Right atrium auricular region (tissue), 2 donors: ENCODE measurements around the gene TTLL5. TPM values are rescaled to one million over a fixed set of nuclear protein-coding genes. Genes with fewer than 3 reads are reported as not detected.

ENCODE experiments used
- DNase-seq: peaks from one replicate; pipeline ENCODE4 v3.0.0-alpha.2; 2019; ENCODE audit warnings: low spot score
- H3K27ac ChIP-seq, 2 donors: fragments of 200-600 bp; sonication (generic); 1 replicate in 1 of 2; 2 replicates in 1 of 2; pipeline ENCODE4 v1.5.1; 2016 to 2019
- H3K27me3 ChIP-seq, 2 donors: fragments of 200-600 bp; sonication (generic); one replicate each; pipeline versions ENCODE4 v1.5.1 to v1.6.0; 2017 to 2019
- H3K36me3 ChIP-seq: fragments of 200-600 bp; sonication (generic); one replicate; pipeline ENCODE4 v1.5.1; 2016
- H3K4me1 ChIP-seq, 2 donors: fragments of 200-600 bp; sonication (generic); one replicate each; pipeline versions ENCODE4 v1.5.1 to v1.6.0; 2017 to 2019
- H3K4me3 ChIP-seq, 2 donors: fragments of 200-600 bp; sonication (generic); 1 replicate in 1 of 2; 2 replicates in 1 of 2; pipeline ENCODE4 v1.5.1; 2017 to 2019; ENCODE audit warnings: mild to moderate bottlenecking in 1 of 2, moderate library complexity in 1 of 2
- H3K9me3 ChIP-seq, 2 donors: fragments of 200-600 bp; sonication (generic); one replicate each; pipeline ENCODE4 v1.5.1; 2019
- total RNA-seq, 2 donors: library from RNA; depleted of rRNA; stranded (reverse); fragments of >200 nt; gene quantifications; one replicate each; pipeline ENCODE4 v1.1.0, GENCODE V29; 2016
- TF ChIP-seq, protein P1 (sequence below), 2 donors: fragments of 200-600 bp; sonication (generic); IDR thresholded peaks; one replicate each; pipeline ENCODE4 v1.5.1; 2019; ENCODE audit warnings: antibody characterized with exemption in 2 of 2

Gene TTLL5
- total RNA-seq, 2 donors from 2014 or later = 15.3 to 22.6 TPM

DNA sequence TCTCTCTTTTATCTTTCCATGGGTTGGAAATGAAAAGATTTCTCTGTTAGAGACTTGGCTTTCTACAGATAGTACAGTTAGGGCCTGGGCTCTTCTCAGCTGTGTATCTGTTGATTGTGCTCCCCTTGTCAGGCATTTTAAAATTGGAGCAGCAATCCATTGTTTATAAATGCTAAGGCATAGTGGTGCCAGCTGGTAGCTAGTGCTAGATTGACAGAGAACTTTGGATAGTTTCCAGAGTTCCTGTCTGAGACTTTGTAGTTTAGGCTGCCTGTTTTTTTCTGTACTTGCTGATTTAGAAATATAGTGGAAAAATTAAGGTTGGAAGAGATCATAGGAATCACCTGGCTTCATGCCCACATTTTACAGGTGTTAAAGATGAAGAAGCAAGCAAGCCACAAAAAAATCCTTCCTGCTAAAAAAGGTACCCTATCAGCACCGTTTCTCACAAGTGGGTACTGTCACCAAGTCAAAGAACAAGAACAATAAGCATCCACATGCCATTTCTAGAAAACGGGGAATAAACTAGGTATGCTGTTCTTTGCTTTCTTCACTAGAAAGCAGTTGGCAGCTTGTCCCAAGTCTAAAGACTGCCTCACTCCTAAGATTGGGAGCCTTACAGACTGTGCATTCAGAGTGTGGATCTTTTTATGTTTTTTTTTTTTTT lies 6.2 kb downstream of the TTLL5 start:
- Histone ChIP-seq H3K4me3 (no peak overlapping the region), H3K4me1 (peaks cover 0 to under 1% of the 10 kb centered on the region in 2 donors), H3K27ac (no peak overlapping the region), H3K9me3 (no peaks in the 10 kb centered on the region), H3K36me3 (peaks cover 11% of the 10 kb centered on the region), H3K27me3 (no peaks in the 10 kb centered on the region)
- DNase-seq = no peak
- TF ChIP-seq, protein P1, sequence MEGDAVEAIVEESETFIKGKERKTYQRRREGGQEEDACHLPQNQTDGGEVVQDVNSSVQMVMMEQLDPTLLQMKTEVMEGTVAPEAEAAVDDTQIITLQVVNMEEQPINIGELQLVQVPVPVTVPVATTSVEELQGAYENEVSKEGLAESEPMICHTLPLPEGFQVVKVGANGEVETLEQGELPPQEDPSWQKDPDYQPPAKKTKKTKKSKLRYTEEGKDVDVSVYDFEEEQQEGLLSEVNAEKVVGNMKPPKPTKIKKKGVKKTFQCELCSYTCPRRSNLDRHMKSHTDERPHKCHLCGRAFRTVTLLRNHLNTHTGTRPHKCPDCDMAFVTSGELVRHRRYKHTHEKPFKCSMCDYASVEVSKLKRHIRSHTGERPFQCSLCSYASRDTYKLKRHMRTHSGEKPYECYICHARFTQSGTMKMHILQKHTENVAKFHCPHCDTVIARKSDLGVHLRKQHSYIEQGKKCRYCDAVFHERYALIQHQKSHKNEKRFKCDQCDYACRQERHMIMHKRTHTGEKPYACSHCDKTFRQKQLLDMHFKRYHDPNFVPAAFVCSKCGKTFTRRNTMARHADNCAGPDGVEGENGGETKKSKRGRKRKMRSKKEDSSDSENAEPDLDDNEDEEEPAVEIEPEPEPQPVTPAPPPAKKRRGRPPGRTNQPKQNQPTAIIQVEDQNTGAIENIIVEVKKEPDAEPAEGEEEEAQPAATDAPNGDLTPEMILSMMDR (IDR thresholded peaks at IDR 0.05) = no peak

DNA sequence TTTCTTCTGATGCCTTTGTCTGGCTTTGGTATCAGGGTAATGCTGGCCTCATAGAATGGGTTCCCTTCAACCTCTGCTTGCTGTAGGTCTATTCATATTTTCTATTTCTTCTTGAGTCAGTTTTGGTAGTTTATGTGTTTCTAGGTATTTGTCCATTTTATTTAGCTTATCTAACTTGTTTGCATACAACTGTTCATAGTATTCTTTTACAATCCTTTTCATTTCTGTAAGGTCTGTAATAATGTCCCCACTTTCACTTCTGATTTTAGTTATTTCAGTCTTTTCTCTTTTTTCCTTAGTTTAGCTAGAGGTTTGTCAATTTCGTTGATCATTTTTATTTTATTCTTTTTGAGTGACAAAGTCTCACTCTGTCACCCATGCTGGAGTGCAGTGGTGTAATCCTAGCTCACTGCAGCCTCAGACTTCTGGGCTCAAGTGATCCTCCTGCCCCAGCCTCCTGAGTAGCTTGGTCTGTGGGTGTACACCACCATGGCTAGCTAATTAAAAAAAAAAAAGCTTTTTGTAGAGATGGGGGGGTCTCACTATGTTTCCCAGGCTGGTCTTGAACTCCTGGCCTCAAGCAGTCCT lies 11.7 kb downstream of the TTLL5 start:
- Histone ChIP-seq H3K27me3 (no peaks in the 10 kb centered on the region), H3K9me3 (no peaks in the 10 kb centered on the region), H3K4me3 (no peak overlapping the region), H3K36me3 (peaks cover 11% of the 10 kb centered on the region), H3K27ac (no peak overlapping the region), H3K4me1 (no peaks in the 10 kb centered on the region)
- DNase-seq = no peak
- TF ChIP-seq, protein P1 (IDR thresholded peaks at IDR 0.05) = no peak

DNA sequence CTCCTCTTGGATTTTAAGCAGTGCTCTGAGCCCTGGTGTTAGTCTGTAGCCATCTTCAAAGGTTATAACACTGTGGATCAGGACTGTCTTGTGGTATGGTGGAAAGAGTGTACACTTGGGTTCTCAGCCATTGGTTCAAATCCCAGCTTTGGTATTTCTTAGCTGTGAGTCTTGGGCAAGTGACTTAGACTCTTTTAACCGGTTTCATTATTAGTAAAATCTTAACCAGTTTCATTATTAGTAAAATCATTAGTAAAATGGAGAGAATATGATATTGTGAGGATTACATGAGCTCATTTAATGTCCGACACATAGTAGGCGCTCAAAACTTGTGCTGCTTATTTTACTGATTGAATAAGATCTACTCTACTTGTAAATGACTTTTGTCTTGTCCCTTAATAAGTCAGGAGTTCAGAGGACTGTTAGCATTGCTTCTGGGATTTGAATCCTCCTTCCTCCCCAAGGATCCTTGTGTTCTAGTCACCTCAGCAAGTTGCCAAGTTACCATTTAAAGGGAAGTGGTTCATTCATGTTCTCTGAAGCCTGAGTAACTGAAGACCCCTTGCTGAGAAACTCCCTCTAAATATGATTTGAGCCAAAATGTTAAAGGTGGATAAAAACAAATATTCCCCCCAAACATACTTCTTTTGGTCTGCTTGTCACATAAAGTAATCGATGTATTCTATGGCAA lies 12.4 kb downstream of the TTLL5 start:
- H3K27me3 ChIP-seq = no peaks in the 10 kb centered on the region
- H3K36me3 ChIP-seq = peaks cover 11% of the 10 kb centered on the region
- H3K4me1 ChIP-seq = no peaks in the 10 kb centered on the region
- H3K9me3 ChIP-seq = no peaks in the 10 kb centered on the region
- no peak overlapping the region for H3K27ac ChIP-seq
- no peak for DNase-seq
- TF ChIP-seq, protein P1 (IDR thresholded peaks at IDR 0.05) = no peak
- no peak overlapping the region for H3K4me3 ChIP-seq

DNA sequence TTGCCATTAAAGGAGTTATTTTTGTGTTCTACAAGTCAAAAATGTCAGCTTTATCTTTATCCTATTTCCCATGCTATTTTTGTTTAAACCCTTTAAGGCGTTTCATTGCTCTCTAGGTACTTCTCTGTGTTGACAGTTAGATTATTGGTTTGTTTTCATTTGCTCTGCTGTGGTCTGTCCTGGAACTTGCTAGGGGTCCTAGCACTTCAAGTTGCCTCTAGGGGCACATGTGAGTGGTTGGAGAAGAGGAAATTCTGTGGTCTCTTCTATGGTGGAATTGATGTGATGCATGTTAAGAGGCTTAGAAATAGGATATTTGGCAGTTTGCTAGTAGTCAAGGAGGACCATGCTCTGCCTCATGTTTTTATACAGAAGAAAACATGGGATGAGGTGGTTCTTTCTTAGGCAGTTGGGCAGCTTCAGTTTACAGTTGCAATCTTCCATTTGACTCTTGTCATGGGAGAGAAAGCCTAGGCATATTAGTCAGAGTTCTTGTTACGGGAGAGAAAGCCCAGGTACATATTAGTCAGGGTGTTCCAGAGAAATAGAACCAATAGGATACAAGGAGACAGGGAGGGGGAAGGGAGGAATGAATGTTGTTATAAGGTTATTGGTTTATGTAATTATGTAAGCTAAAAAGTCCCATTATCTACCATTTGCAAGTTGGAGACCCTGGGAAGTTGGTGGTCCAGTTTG lies 14.4 kb downstream of the TTLL5 start:
- H3K4me3 ChIP-seq = no peak overlapping the region
- no peak overlapping the region for H3K27ac ChIP-seq
- H3K4me1 ChIP-seq = no peaks in the 10 kb centered on the region
- H3K9me3 ChIP-seq = no peaks in the 10 kb centered on the region
- no peaks in the 10 kb centered on the region for H3K27me3 ChIP-seq
- no peaks in the 10 kb centered on the region for H3K36me3 ChIP-seq
- TF ChIP-seq, protein P1 (IDR thresholded peaks at IDR 0.05) = no peak
- no peak for DNase-seq

DNA sequence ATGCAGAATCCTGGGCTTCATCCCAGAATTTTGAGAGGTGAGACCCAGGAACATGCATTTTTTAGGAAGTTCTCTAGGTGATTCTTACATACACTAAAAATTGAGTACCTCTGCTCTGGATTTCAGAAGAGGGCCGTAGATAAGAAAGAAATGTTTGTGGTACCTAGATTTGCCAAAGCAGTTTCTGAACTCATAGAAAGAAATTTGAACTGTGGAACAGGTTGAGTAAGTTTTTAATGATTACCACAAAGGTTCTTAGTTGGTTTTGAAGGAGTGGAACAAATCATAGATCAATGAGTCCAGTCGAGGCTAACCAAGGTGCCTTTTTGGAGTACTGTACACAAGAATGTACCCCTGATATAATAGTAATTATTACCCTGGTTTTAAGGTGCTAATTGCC lies 24.9 kb downstream of the TTLL5 start:
- Histone ChIP-seq H3K27me3 (no peaks in the 10 kb centered on the region), H3K27ac (no peak overlapping the region), H3K4me1 (no peaks in the 10 kb centered on the region), H3K9me3 (no peaks in the 10 kb centered on the region), H3K4me3 (no peak overlapping the region), H3K36me3 (peaks cover 22% of the 10 kb centered on the region)
- no peak for DNase-seq
- TF ChIP-seq, protein P1 (IDR thresholded peaks at IDR 0.05) = no peak
